Ascending aorta (tissue), 2 donors: Measurements from ENCODE around the gene C19orf73. TPM values are rescaled to one million over a fixed set of nuclear protein-coding genes. Genes with fewer than 3 reads are reported as not detected.

Experiments
- DNase-seq, 2 donors: peaks; one replicate each; pipeline ENCODE4 v3.0.0-alpha.2; 2019; ENCODE audit warnings: low spot score in 2 of 2
- H3K27ac ChIP-seq, 2 donors: fragments of 200-600 bp; sonication (generic); one replicate each; pipeline ENCODE4 v1.5.1; 2016 to 2017; ENCODE audit warnings: mild to moderate bottlenecking in 1 of 2
- H3K27me3 ChIP-seq: fragments of 200-600 bp; sonication (generic); one replicate; pipeline ENCODE4 v1.5.1; 2017
- H3K36me3 ChIP-seq, 2 donors: fragments of 200-600 bp; sonication (generic); one replicate each; pipeline ENCODE4 v1.5.1; 2016
- H3K4me1 ChIP-seq, 2 donors: fragments of 200-600 bp; sonication (generic); one replicate each; pipeline ENCODE4 v1.5.1; 2016 to 2017; ENCODE audit warnings: mild to moderate bottlenecking in 1 of 2
- H3K4me3 ChIP-seq, 2 donors: fragments of 200-600 bp; sonication (generic); one replicate each; pipeline ENCODE4 v1.5.1; 2016 to 2017; ENCODE audit warnings: mild to moderate bottlenecking in 1 of 2
- H3K9me3 ChIP-seq, 2 donors: fragments of 200-600 bp; sonication (generic); one replicate each; pipeline ENCODE4 v1.5.1; 2016
- CTCF ChIP-seq, 3 experiments: fragments of 200-600 bp in 2 of 3; fragments of 450-650 bp in 1 of 3; sonication (generic) in 2 of 3; IDR thresholded peaks; one replicate each; pipeline ENCODE4 v1.5.1; 2016 to 2019; ENCODE audit warnings: antibody characterized with exemption in 3 of 3, mild to moderate bottlenecking in 1 of 3, moderate library complexity in 1 of 3
- intact Hi-C: fragments of 100-400 bp; cut with DNase I; formaldehyde crosslinking; loops from one replicate; pipeline ENCODE4 v1.15.1; 2023
- total RNA-seq: library from RNA; depleted of rRNA; stranded (reverse); fragments of >200 nt; gene quantifications from one replicate; pipeline ENCODE4 v1.1.0, GENCODE V29; 2016

Gene C19orf73
- total RNA-seq, 1 donor from 2014 or later, result not detected

DNA sequence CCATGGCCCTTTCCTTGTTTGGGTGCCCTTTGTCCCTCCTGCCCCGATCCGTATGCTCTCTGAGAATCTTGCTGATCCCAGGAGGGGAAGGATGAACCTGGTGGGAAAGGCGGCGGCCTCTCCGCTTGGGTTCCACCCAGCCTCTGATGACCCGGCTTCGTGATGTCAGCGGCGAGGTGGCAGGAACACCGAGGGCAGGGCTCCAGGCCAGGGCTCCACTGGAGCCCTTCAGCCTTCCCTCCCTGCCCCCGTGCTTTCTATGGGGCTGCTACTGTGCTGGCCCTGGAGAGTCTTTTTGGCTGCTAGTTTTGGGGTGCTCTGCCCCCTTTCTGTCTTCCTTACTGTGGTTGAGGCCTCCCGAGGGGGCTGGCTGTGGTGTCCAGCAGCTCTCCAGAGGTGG lies 16.6 kb downstream of the C19orf73 start:
- TF ChIP-seq CTCF (IDR thresholded peaks at IDR 0.05), result no peak
- DNase-seq, result no peak
- H3K36me3 ChIP-seq, result peaks cover 82 to 93% of the 10 kb centered on the region in 2 donors
- H3K27me3 ChIP-seq, result no peaks in the 10 kb centered on the region
- H3K27ac ChIP-seq, result no peak overlapping the region
- H3K4me1 ChIP-seq, result no peaks in the 10 kb centered on the region
- H3K4me3 ChIP-seq, result no peak overlapping the region
- intact Hi-C loops, result no loop called here
- H3K9me3 ChIP-seq, result no peaks in the 10 kb centered on the region

- H3K27me3 ChIP-seq, result no peaks in the 10 kb centered on the region
- H3K4me1 ChIP-seq, result no peaks in the 10 kb centered on the region
- peaks cover 77 to 93% of the 10 kb centered on the region in 2 donors for H3K36me3 ChIP-seq
- H3K4me3 ChIP-seq, result no peak overlapping the region
- H3K27ac ChIP-seq, result no peak overlapping the region
- intact Hi-C loops, result no loop called here
- no peak for DNase-seq
- TF ChIP-seq CTCF (IDR thresholded peaks at IDR 0.05), result no peak
- no peaks in the 10 kb centered on the region for H3K9me3 ChIP-seq
Observed at GRCh38 chr19:49101160-49101559, 17.8 kb downstream of the C19orf73 start.

GRCh38 chr19:49098795-49099194 lies 20.1 kb downstream of the C19orf73 start:
- H3K27ac ChIP-seq, result no peak overlapping the region
- H3K4me1 ChIP-seq, result no peaks in the 10 kb centered on the region
- intact Hi-C loops, result loop anchor here (1.0 to 2.0 kb wide), 2 partner anchors 47 to 100 kb away; no protein-coding TSS in a partner anchor
- H3K4me3 ChIP-seq, result no peak overlapping the region
- DNase-seq, result no peak
- H3K27me3 ChIP-seq, result no peaks in the 10 kb centered on the region
- peaks cover 62 to 93% of the 10 kb centered on the region in 2 donors for H3K36me3 ChIP-seq
- TF ChIP-seq CTCF (IDR thresholded peaks at IDR 0.05), result no peak
- no peaks in the 10 kb centered on the region for H3K9me3 ChIP-seq

- DNase-seq, result peak in 1 of 2 donors; percentile 80
- no peak overlapping the region for H3K4me3 ChIP-seq
- no peak overlapping the region for H3K27ac ChIP-seq
- peaks cover 58 to 92% of the 10 kb centered on the region in 2 donors for H3K36me3 ChIP-seq
- peak; percentile 95 to 99 (median 98) for TF ChIP-seq CTCF (IDR thresholded peaks at IDR 0.05)
- intact Hi-C loops, result loop anchor here (1.0 to 2.0 kb wide), 3 partner anchors 48 to 111 kb away; no protein-coding TSS in a partner anchor
- H3K9me3 ChIP-seq, result no peaks in the 10 kb centered on the region
- H3K27me3 ChIP-seq, result no peaks in the 10 kb centered on the region
- H3K4me1 ChIP-seq, result no peaks in the 10 kb centered on the region
Observed at GRCh38 chr19:49097453-49098288, 21.3 kb downstream of the C19orf73 start.

DNA sequence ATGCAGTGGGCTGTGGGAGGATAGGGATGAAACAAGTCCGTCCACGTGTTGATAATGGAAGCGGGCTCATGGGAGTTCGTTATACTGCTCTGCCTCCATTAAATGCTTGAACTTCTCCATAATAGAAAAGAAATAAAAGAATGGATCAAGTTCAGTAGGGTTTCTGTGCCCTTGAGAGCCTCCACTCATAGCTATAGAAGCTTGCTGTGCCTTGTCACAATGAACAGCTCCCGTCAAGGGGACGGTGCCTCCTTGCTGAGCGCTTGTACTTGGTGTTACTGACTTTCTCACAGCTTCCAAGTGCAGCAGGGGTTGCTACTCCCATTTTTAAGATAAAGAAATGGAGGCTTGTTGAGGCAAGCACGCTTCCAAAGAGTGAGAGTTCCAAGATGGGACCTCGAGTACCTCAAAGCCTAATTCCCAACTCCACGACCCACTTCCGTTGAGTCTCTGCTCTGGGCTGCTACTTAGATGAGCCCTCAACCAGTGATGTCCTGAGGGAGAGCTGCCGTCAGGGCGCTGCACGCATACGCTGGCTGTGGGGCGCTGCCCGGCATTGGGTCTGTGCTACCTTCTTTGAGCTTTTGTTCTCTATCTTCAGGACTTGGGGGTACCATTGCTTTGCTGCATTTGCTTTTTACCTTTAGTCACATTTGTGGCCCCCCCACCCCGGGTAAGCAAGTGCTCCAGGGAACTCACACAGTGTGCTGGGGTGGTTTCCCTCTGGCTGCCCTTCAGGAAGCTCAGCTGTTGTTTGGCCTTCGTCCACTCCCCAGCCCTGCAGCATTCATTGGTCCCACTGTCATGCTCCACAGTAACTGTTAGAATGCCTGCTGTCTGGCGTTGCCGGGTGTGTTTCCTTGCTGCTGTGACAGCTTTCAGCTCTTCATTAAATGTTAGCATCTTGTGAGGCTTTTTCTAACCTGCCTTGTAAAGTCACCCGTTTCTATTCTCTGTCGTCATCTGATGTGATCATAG lies 24.1 kb downstream of the C19orf73 start:
- no peak for TF ChIP-seq CTCF (IDR thresholded peaks at IDR 0.05)
- intact Hi-C loops, result no loop called here
- Histone ChIP-seq H3K27me3 (no peaks in the 10 kb centered on the region), H3K9me3 (no peaks in the 10 kb centered on the region), H3K4me1 (no peaks in the 10 kb centered on the region), H3K27ac (no peak overlapping the region), H3K4me3 (no peak overlapping the region), H3K36me3 (peaks cover 57 to 93% of the 10 kb centered on the region in 2 donors)
- no peak for DNase-seq
